Left renal cortex interstitium (tissue), 4 donors: ENCODE data around the gene MORN2. TPM values are rescaled to one million over a fixed set of nuclear protein-coding genes. Genes with fewer than 3 reads are reported as not detected.

Source experiments
- DNase-seq, 4 donors: peaks; one replicate each; pipeline ENCODE4 v3.0.0-alpha.2; 2013; ENCODE audit warnings: low read depth in 4 of 4, low spot score in 2 of 4, missing footprints in 1 of 4
- polyA plus RNA-seq, 4 donors: library from polyadenylated mRNA; unstranded; fragments of 120-200 nt; gene quantifications; one replicate each; pipeline ENCODE4 v1.2.1, GENCODE V29; 2013; ENCODE audit not compliant: insufficient read length in 4 of 4

The MORN2 gene
- polyA plus RNA-seq, 4 donors: 44.0 to 61.9 (median 48.6) TPM

GRCh38 chr2:38889045-38889444 lies 13.3 kb downstream of the MORN2 start:
- no peak for DNase-seq

- DNase-seq: no peak
Observed at GRCh38 chr2:38889575-38889974, 13.8 kb downstream of the MORN2 start, which contains the start of gene ARHGEF33. ARHGEF33 (plus strand) TSS chr2:38889875; CDS start chr2:38919448, 29,573 bp downstream.

- no peak for DNase-seq
Observed at GRCh38 chr2:38892819-38893218, 17.0 kb downstream of the MORN2 start.

- DNase-seq: no peak
Observed at GRCh38 chr2:38898256-38898655, 22.5 kb downstream of the MORN2 start.

- DNase-seq: no peak
Observed at GRCh38 chr2:38900726-38901125, 24.9 kb downstream of the MORN2 start.

- DNase-seq: no peak
Observed at GRCh38 chr2:38905251-38905650, 29.5 kb downstream of the MORN2 start.

- no peak for DNase-seq
Observed at GRCh38 chr2:38907242-38907641, 31.5 kb downstream of the MORN2 start.

- DNase-seq: no peak
Observed at GRCh38 chr2:38907743-38908562, 32.2 kb downstream of the MORN2 start.

- no peak for DNase-seq
Observed at GRCh38 chr2:38909872-38910271, 34.1 kb downstream of the MORN2 start.

- DNase-seq: no peak
Observed at GRCh38 chr2:38911191-38911590, 35.4 kb downstream of the MORN2 start.

- no peak for DNase-seq
Observed at GRCh38 chr2:38912619-38913018, 36.8 kb downstream of the MORN2 start.

GRCh38 chr2:38922389-38922788 lies 46.6 kb downstream of the MORN2 start:
- no peak for DNase-seq

- DNase-seq: no peak
Observed at GRCh38 chr2:38922902-38923301, 47.1 kb downstream of the MORN2 start.

GRCh38 chr2:38925982-38926381 lies 50.2 kb downstream of the MORN2 start:
- no peak for DNase-seq

- DNase-seq: no peak
Observed at GRCh38 chr2:38930600-38930999, 54.8 kb downstream of the MORN2 start.

Other genes with a start within 250 kb of the MORN2 start
- gene GALM, start 209.9 kb upstream of the MORN2 start, polyA plus RNA-seq: 10 to 100 TPM; 44.8 to 59.6 (median 55.2) TPM
- 100 to 1,000 TPM; 209 to 259 (median 233) TPM for gene SRSF7, start 124.6 kb upstream of the MORN2 start, polyA plus RNA-seq
- gene GEMIN6, start 97.8 kb upstream of the MORN2 start, polyA plus RNA-seq: 10 to 100 TPM; 20.9 to 26.3 (median 21.1) TPM
- 10 to 100 TPM; 30.1 to 51.0 (median 37.5) TPM for gene DHX57, start within 50 bp of the MORN2 start, polyA plus RNA-seq
- gene ARHGEF33, start 13.9 kb downstream of the MORN2 start, polyA plus RNA-seq: 1 to 10 TPM; 1.5 to 3.8 (median 2.4) TPM
- gene SOS1, start 245.1 kb downstream of the MORN2 start, polyA plus RNA-seq: 10 to 100 TPM; 37.3 to 62.9 (median 53.0) TPM